GM23338 (cell line): ENCODE results near the gene NUBPL. TPM values are rescaled to one million over a fixed set of nuclear protein-coding genes. Genes with fewer than 3 reads are reported as not detected.
"Not testable (repeated sequence)": the region's sequence is repeated elsewhere in the genome, so short reads cannot be mapped to it uniquely, and the experiment has no call there.

Experiments
- ATAC-seq: fragments of 200-7000 bp; cut with Tn5 transposase; 3 replicates; pipeline ENCODE4 v1.9.1; 2020
- DNase-seq: peaks from one replicate; pipeline ENCODE4 v3.0.0-alpha.2; 2015; ENCODE audit warnings: low spot score
- H2AFZ ChIP-seq: fragments of 200-600 bp; sonication (generic); 2 replicates; pipeline ENCODE4 v1.8.0; 2016; ENCODE audit warnings: antibody characterized with exemption, mild to moderate bottlenecking, moderate library complexity
- H3F3A ChIP-seq: fragments of 200-600 bp; sonication (generic); replicated peaks from 2 replicates; pipeline ENCODE4 v1.8.0; 2017; ENCODE audit warnings: antibody characterized with exemption, mixed run types, low read depth
- H3K27ac ChIP-seq: fragments of 200-600 bp; sonication (generic); 2 replicates; pipeline ENCODE4 v1.6.1; 2016; ENCODE audit warnings: low read depth
- H3K27me3 ChIP-seq: fragments of 200-600 bp; sonication (generic); 2 replicates; pipeline ENCODE4 v1.8.0; 2016; ENCODE audit warnings: mild to moderate bottlenecking, mixed run types, moderate library complexity; ENCODE audit not compliant: insufficient read depth
- H3K36me3 ChIP-seq: fragments of 200-600 bp; sonication (generic); 2 replicates; pipeline ENCODE4 v1.8.0; 2016; ENCODE audit warnings: mild to moderate bottlenecking; ENCODE audit not compliant: insufficient read depth
- H3K4me1 ChIP-seq: fragments of 200-600 bp; sonication (generic); 2 replicates; pipeline ENCODE4 v1.8.0; 2016; ENCODE audit warnings: mild to moderate bottlenecking, moderate library complexity; ENCODE audit not compliant: insufficient read depth
- H3K4me2 ChIP-seq: fragments of 200-600 bp; sonication (generic); 2 replicates; pipeline ENCODE4 v1.7.1; 2017; ENCODE audit warnings: mixed run types
- H3K4me3 ChIP-seq: fragments of 200-600 bp; sonication (generic); 2 replicates; pipeline ENCODE4 v1.6.1; 2016; ENCODE audit warnings: mixed run types
- H3K79me2 ChIP-seq: fragments of 200-600 bp; sonication (generic); replicated peaks from 2 replicates; pipeline ENCODE4 v1.8.0; 2017; ENCODE audit warnings: mild to moderate bottlenecking; ENCODE audit not compliant: insufficient read depth
- H3K9me2 ChIP-seq: fragments of 200-600 bp; sonication (generic); 2 replicates; pipeline ENCODE4 v1.8.0; 2017; ENCODE audit not compliant: insufficient read depth
- H4K20me1 ChIP-seq: fragments of 200-600 bp; sonication (generic); replicated peaks from 2 replicates; pipeline ENCODE4 v1.8.0; 2017; ENCODE audit warnings: mild to moderate bottlenecking; ENCODE audit not compliant: insufficient read depth
- H3K27ac Mint-ChIP-seq: 2 replicates; pipeline ENCODE4 v1.8.0; 2020; ENCODE audit warnings: inconsistent platforms, mild to moderate bottlenecking, moderate library complexity, mixed read lengths
- H3K27me3 Mint-ChIP-seq: 3 replicates; pipeline ENCODE4 v1.8.0; 2022; ENCODE audit warnings: low read depth, mild to moderate bottlenecking, moderate library complexity, mixed read lengths, inconsistent platforms; ENCODE audit not compliant: insufficient read depth, poor library complexity
- H3K36me3 Mint-ChIP-seq: 3 replicates; pipeline ENCODE4 v1.8.0; 2021; ENCODE audit warnings: low read depth, mild to moderate bottlenecking, inconsistent platforms, moderate library complexity, mixed read lengths
- H3K4me1 Mint-ChIP-seq: 3 replicates; pipeline ENCODE4 v1.8.0; 2020; ENCODE audit warnings: mild to moderate bottlenecking, inconsistent platforms, mixed read lengths
- H3K4me3 Mint-ChIP-seq: 3 replicates; pipeline ENCODE4 v1.8.0; 2021; ENCODE audit warnings: moderate library complexity, mild to moderate bottlenecking, inconsistent platforms, mixed read lengths
- H3K9me3 Mint-ChIP-seq: 3 replicates; pipeline ENCODE4 v1.8.0; 2020; ENCODE audit warnings: moderate library complexity, mild to moderate bottlenecking, inconsistent platforms, mixed read lengths
- CREB1 ChIP-seq: fragments of 250-450 bp; sonication (Bioruptor Pico); IDR thresholded peaks from 2 replicates; pipeline ENCODE4 v1.5.0; 2020; ENCODE audit warnings: low read depth, mild to moderate bottlenecking, moderate library complexity
- EZH2phosphoT487 ChIP-seq: fragments of 200-600 bp; sonication (generic); IDR thresholded peaks from one replicate; pipeline ENCODE4 v1.8.1; 2018; ENCODE audit warnings: antibody characterized with exemption; ENCODE audit not compliant: unreplicated experiment
- STAT1 ChIP-seq: IDR thresholded peaks from one replicate; pipeline ENCODE4 v1.6.1; 2016; ENCODE audit warnings: antibody characterized with exemption; ENCODE audit not compliant: unreplicated experiment
- ZNF331 ChIP-seq: fragments of 250-450 bp; sonication (Bioruptor Pico); IDR thresholded peaks from 2 replicates; pipeline ENCODE4 v1.5.0; 2020; ENCODE audit warnings: low read depth, mild to moderate bottlenecking, moderate library complexity
- polyA plus RNA-seq: library from polyadenylated mRNA; unstranded; fragments of >200 nt; fragmentation: Nextera tagmentation; extraction: Ambion mirVana; gene quantifications from 2 replicates; pipeline ENCODE4 v1.2.1, GENCODE V29; 2016
- total RNA-seq: library from RNA; depleted of rRNA; stranded (reverse); fragments of >200 nt; shearing (Covaris generic); gene quantifications from 2 replicates; pipeline ENCODE4 v1.2.3, GENCODE V29; 2014
- TF ChIP-seq, protein P1 (sequence below), 2 experiments: fragments of 200-600 bp in 1 of 2; sonication (generic) in 1 of 2; conservative IDR thresholded peaks; 2 replicates each; pipeline versions ENCODE4 v1.5.1 to v1.6.1; 2016 to 2017; ENCODE audit warnings: antibody characterized with exemption in 2 of 2, low read depth in 2 of 2, mild to moderate bottlenecking in 2 of 2, moderate library complexity in 1 of 2
- TF ChIP-seq, protein P2 (sequence below): fragments of 250-450 bp; sonication (Bioruptor Pico); IDR thresholded peaks from 2 replicates; pipeline ENCODE4 v1.5.0; 2020; ENCODE audit warnings: mild to moderate bottlenecking, moderate library complexity

Gene NUBPL
- total and polyA plus RNA-seq, 2 experiments from 2014 or later, result 6.1 to 20.7 TPM

DNA sequence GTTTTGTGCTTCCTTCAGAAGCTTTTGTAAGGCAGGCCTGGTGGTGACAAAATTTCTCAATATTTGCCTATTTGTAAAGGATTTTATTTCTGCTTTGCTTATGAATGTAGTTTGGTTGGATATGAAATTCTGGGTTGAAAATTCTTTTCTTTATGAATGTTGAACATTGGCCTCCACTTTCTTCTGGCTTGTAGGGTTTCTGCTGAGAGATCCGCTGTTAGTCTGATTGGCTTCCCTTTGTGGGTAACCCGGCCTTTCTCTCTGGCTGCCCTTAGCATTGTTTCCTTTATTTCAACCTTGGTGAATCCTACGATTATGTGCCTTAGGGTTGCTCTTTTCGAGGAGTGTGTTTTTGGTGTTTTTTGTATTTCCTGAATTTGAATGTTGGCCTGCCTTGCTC, 58.2 kb downstream of the NUBPL start:
- H3K9me3 Mint-ChIP-seq, result peaks cover 32% of the 10 kb centered on the region
- Histone ChIP-seq H3K4me3 (no peak overlapping the region), H3K4me2 (no peak overlapping the region), H3K9me2 (0 out of 2 replicates have a peak, but pooled peaks cover 8% of the 10 kb centered on the region), H4K20me1 (no peaks in the 10 kb centered on the region), H2AFZ (no peak overlapping the region), H3K4me1 (no peaks in the 10 kb centered on the region), H3K27me3 (no peaks in the 10 kb centered on the region), H3K27ac (no peak overlapping the region), H3K36me3 (no peaks in the 10 kb centered on the region; the same call in 1 of the 2 replicates), H3F3A (no peaks in the 10 kb centered on the region), H3K79me2 (no peaks in the 10 kb centered on the region)
- H3K36me3 Mint-ChIP-seq, result peaks cover 39% of the 10 kb centered on the region
- peaks cover 4% of the 10 kb centered on the region for H3K27me3 Mint-ChIP-seq
- H3K4me1 Mint-ChIP-seq, result no peaks in the 10 kb centered on the region
- no peak for ATAC-seq
- no peak for DNase-seq
- H3K4me3 Mint-ChIP-seq, result no peak overlapping the region
- TF ChIP-seq, protein P1, sequence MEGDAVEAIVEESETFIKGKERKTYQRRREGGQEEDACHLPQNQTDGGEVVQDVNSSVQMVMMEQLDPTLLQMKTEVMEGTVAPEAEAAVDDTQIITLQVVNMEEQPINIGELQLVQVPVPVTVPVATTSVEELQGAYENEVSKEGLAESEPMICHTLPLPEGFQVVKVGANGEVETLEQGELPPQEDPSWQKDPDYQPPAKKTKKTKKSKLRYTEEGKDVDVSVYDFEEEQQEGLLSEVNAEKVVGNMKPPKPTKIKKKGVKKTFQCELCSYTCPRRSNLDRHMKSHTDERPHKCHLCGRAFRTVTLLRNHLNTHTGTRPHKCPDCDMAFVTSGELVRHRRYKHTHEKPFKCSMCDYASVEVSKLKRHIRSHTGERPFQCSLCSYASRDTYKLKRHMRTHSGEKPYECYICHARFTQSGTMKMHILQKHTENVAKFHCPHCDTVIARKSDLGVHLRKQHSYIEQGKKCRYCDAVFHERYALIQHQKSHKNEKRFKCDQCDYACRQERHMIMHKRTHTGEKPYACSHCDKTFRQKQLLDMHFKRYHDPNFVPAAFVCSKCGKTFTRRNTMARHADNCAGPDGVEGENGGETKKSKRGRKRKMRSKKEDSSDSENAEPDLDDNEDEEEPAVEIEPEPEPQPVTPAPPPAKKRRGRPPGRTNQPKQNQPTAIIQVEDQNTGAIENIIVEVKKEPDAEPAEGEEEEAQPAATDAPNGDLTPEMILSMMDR (conservative IDR thresholded peaks at IDR 0.05; ENCODE audit: low read depth in 2 of 2), result no peak
- TF ChIP-seq STAT1 (no peak), CREB1 (CRISPR knock-in tag) (no peak), ZNF331 (CRISPR knock-in tag) (no peak), EZH2phosphoT487 (no peak)
- TF ChIP-seq, protein P2, sequence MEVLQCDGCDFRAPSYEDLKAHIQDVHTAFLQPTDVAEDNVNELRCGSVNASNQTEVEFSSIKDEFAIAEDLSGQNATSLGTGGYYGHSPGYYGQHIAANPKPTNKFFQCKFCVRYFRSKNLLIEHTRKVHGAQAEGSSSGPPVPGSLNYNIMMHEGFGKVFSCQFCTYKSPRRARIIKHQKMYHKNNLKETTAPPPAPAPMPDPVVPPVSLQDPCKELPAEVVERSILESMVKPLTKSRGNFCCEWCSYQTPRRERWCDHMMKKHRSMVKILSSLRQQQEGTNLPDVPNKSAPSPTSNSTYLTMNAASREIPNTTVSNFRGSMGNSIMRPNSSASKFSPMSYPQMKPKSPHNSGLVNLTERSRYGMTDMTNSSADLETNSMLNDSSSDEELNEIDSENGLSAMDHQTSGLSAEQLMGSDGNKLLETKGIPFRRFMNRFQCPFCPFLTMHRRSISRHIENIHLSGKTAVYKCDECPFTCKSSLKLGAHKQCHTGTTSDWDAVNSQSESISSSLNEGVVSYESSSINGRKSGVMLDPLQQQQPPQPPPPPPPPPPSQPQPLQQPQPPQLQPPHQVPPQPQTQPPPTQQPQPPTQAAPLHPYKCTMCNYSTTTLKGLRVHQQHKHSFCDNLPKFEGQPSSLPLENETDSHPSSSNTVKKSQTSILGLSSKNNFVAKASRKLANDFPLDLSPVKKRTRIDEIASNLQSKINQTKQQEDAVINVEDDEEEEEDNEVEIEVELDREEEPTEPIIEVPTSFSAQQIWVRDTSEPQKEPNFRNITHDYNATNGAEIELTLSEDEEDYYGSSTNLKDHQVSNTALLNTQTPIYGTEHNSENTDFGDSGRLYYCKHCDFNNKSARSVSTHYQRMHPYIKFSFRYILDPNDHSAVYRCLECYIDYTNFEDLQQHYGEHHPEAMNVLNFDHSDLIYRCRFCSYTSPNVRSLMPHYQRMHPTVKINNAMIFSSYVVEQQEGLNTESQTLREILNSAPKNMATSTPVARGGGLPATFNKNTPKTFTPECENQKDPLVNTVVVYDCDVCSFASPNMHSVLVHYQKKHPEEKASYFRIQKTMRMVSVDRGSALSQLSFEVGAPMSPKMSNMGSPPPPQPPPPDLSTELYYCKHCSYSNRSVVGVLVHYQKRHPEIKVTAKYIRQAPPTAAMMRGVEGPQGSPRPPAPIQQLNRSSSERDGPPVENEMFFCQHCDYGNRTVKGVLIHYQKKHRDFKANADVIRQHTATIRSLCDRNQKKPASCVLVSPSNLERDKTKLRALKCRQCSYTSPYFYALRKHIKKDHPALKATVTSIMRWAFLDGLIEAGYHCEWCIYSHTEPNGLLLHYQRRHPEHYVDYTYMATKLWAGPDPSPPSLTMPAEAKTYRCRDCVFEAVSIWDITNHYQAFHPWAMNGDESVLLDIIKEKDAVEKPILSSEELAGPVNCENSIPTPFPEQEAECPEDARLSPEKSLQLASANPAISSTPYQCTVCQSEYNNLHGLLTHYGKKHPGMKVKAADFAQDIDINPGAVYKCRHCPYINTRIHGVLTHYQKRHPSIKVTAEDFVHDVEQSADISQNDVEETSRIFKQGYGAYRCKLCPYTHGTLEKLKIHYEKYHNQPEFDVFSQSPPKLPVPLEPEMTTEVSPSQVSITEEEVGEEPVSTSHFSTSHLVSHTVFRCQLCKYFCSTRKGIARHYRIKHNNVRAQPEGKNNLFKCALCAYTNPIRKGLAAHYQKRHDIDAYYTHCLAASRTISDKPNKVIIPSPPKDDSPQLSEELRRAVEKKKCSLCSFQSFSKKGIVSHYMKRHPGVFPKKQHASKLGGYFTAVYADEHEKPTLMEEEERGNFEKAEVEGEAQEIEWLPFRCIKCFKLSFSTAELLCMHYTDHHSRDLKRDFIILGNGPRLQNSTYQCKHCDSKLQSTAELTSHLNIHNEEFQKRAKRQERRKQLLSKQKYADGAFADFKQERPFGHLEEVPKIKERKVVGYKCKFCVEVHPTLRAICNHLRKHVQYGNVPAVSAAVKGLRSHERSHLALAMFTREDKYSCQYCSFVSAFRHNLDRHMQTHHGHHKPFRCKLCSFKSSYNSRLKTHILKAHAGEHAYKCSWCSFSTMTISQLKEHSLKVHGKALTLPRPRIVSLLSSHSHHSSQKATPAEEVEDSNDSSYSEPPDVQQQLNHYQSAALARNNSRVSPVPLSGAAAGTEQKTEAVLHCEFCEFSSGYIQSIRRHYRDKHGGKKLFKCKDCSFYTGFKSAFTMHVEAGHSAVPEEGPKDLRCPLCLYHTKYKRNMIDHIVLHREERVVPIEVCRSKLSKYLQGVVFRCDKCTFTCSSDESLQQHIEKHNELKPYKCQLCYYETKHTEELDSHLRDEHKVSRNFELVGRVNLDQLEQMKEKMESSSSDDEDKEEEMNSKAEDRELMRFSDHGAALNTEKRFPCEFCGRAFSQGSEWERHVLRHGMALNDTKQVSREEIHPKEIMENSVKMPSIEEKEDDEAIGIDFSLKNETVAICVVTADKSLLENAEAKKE (CRISPR knock-in tag), result no peak
- H3K27ac Mint-ChIP-seq, result no peak overlapping the region

DNA sequence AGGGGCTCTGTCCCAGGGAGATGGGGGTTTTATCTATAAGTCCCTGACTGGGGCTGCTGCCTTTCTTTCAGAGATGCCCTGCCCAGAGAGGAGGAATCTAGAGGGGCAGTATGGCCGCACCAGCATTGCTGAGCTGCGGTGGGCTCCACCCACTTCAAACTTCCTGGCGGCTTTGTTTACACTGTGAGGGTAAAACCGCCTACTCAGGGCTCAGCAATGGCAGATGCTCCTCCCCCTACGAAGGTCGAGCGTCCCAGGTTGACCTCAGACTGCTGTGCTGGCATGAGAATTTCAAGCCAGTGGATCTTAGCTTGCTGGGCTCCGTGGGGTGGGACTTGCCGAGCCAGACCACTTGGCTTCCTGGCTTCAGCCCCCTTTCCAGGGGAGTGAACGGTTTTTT, 59.7 kb downstream of the NUBPL start:
- H3K4me2 ChIP-seq, H4K20me1 ChIP-seq, H3K4me1 Mint-ChIP-seq, H3K4me3 Mint-ChIP-seq, H3K9me2 ChIP-seq, H3K79me2 ChIP-seq, H3K27me3 Mint-ChIP-seq, H3K4me3 ChIP-seq, ATAC-seq, H3K27ac Mint-ChIP-seq, H3K36me3 ChIP-seq, H3F3A ChIP-seq, H3K27ac ChIP-seq, H3K4me1 ChIP-seq, H3K27me3 ChIP-seq, H2AFZ ChIP-seq: not testable (repeated sequence)
- peak; percentile 16 for DNase-seq
- H3K9me3 Mint-ChIP-seq, result peaks cover 28% of the 10 kb centered on the region
- H3K36me3 Mint-ChIP-seq, result peaks cover 45% of the 10 kb centered on the region
